Endothelial cell of umbilical vein (primary cell): Measurements from ENCODE around the gene ADNP. TPM values are rescaled to one million over a fixed set of nuclear protein-coding genes. Genes with fewer than 3 reads are reported as not detected.

ENCODE experiments used
- BruUV-seq: library from RNA; stranded (reverse); fragments of 400-500 nt; replicated peaks from 2 replicates; lab custom pipeline; 2021; lab: Mats Ljungman, UMichigan
- CTCF ChIA-PET: fragments of 300-600, 350-600 bp; sonication (Branson Sonifier 250); formaldehyde crosslinking; loops from one replicate; lab custom pipeline; 2021; ENCODE audit warnings: antibody characterized with exemption, inconsistent platforms; lab: Charles Lee
- POLR2A ChIA-PET: fragments of 300-600, 350-600 bp; sonication (Branson Sonifier 250); formaldehyde crosslinking; loops from one replicate; lab custom pipeline; 2021; ENCODE audit warnings: antibody characterized with exemption, inconsistent platforms; lab: Charles Lee
- DNase-seq: peaks from one replicate; pipeline ENCODE4 v3.0.0-alpha.2; 2011; ENCODE audit warnings: low read depth, low spot score
- FAIRE-seq: peaks from 2 replicates; lab custom pipeline; 2011; peaks lifted over from hg19 to GRCh38; lab: Jason Lieb, UNC
- H2AFZ ChIP-seq: 2 replicates; pipeline ENCODE4 v1.6.0; 2012; ENCODE audit warnings: low read depth, low read length, control low read depth, inconsistent platforms
- H3K27ac ChIP-seq: 2 replicates; pipeline ENCODE4 v1.5.1; 2011; ENCODE audit warnings: low read depth, mild to moderate bottlenecking, control low read depth, low read length, moderate library complexity; ENCODE audit not compliant: insufficient read depth
- H3K27me3 ChIP-seq, 2 experiments: 2 replicates each; pipeline versions ENCODE4 v1.6.0 to v1.6.1; 2011; ENCODE audit warnings: low read length in 2 of 2, mixed read lengths in 1 of 2; ENCODE audit not compliant: control insufficient read depth in 2 of 2, insufficient read depth in 2 of 2
- H3K36me3 ChIP-seq, 2 experiments: 2 replicates in 1 of 2; 3 replicates in 1 of 2; pipeline ENCODE4 v1.5.1; 2011; ENCODE audit warnings: low read length in 2 of 2, mild to moderate bottlenecking in 1 of 2, moderate library complexity in 1 of 2; ENCODE audit not compliant: control insufficient read depth in 2 of 2, insufficient read depth in 2 of 2; ENCODE audit errors: extremely low read depth in 1 of 2
- H3K4me1 ChIP-seq: 3 replicates; pipeline ENCODE4 v1.5.1; 2011; ENCODE audit warnings: mild to moderate bottlenecking, low read length; ENCODE audit not compliant: control insufficient read depth, insufficient read depth; ENCODE audit errors: extremely low read depth
- H3K4me2 ChIP-seq: 2 replicates; pipeline ENCODE4 v1.6.1; 2011; ENCODE audit warnings: low read length, control low read depth, mixed read lengths; ENCODE audit not compliant: insufficient read depth
- H3K4me3 ChIP-seq, 3 experiments: fragments of 200-600 bp in 1 of 3; sonication (generic), shearing (Covaris generic) in 1 of 3; replicated peaks in 1 of 3; 2 replicates each; pipeline ENCODE4 v1.5.1; 2011 to 2016; ENCODE audit warnings: control low read depth in 3 of 3, low read length in 3 of 3, mild to moderate bottlenecking in 2 of 3, inconsistent platforms in 1 of 3, low read depth in 1 of 3, moderate library complexity in 1 of 3; ENCODE audit not compliant: insufficient read depth in 1 of 3
- H3K79me2 ChIP-seq: 2 replicates; pipeline ENCODE4 v1.6.0; 2012; ENCODE audit warnings: low read length, inconsistent platforms; ENCODE audit not compliant: control insufficient read depth, insufficient read depth
- H3K9ac ChIP-seq: replicated peaks from 2 replicates; pipeline ENCODE3; 2011; ENCODE audit warnings: low read length, control low read depth; ENCODE audit not compliant: insufficient read depth; ENCODE audit errors: extremely low read depth
- H3K9me1 ChIP-seq: replicated peaks from 3 replicates; pipeline ENCODE4 v1.6.0; 2011; ENCODE audit warnings: mild to moderate bottlenecking, low read length; ENCODE audit not compliant: control insufficient read depth, insufficient read depth; ENCODE audit errors: extremely low read depth
- H3K9me3 ChIP-seq: replicated peaks from 2 replicates; pipeline ENCODE4 v1.5.1; 2012; ENCODE audit warnings: low read length, inconsistent platforms; ENCODE audit not compliant: control insufficient read depth, insufficient read depth
- H4K20me1 ChIP-seq: replicated peaks from 2 replicates; pipeline ENCODE3; 2011; ENCODE audit warnings: mild to moderate bottlenecking, low read length; ENCODE audit not compliant: control insufficient read depth, insufficient read depth; ENCODE audit errors: extremely low read depth
- EZH2 ChIP-seq: IDR thresholded peaks from 2 replicates; pipeline ENCODE4 v1.6.1; 2012; ENCODE audit warnings: borderline replicate concordance, low read depth, mild to moderate bottlenecking, moderate library complexity, low read length, inconsistent platforms; ENCODE audit not compliant: severe bottlenecking
- FOS ChIP-seq: IDR thresholded peaks from 2 replicates; pipeline ENCODE4 v1.6.1; 2011; ENCODE audit warnings: mild to moderate bottlenecking, low read length, moderate library complexity, borderline replicate concordance; ENCODE audit not compliant: insufficient read depth
- GATA2 ChIP-seq: IDR thresholded peaks from 2 replicates; pipeline ENCODE4 v1.7.0; 2011; ENCODE audit warnings: low read depth, mild to moderate bottlenecking, moderate library complexity, mixed read lengths, low read length; ENCODE audit not compliant: insufficient read length, insufficient read depth
- JUN ChIP-seq: IDR thresholded peaks from 2 replicates; pipeline ENCODE4 v1.6.1; 2011; ENCODE audit warnings: borderline replicate concordance, low read depth; ENCODE audit not compliant: insufficient read length, insufficient read depth
- MYC ChIP-seq: IDR thresholded peaks from one replicate; pipeline ENCODE4 v1.6.1; 2011; ENCODE audit warnings: mild to moderate bottlenecking, low read depth, low read length
- POLR2A ChIP-seq: IDR thresholded peaks from 2 replicates; pipeline ENCODE4 v1.6.1; 2012; ENCODE audit warnings: low read depth, mild to moderate bottlenecking, control low read depth, low read length
- POLR2AphosphoS5 ChIP-seq: IDR thresholded peaks from 2 replicates; pipeline ENCODE4 v1.6.1; 2012; ENCODE audit warnings: low read depth, mild to moderate bottlenecking, control low read depth, low read length, moderate library complexity; ENCODE audit not compliant: insufficient read depth
- dilution Hi-C: fragments of 300-500 bp; cut with MboI; formaldehyde crosslinking; loops from one replicate; pipeline ENCODE4 v1.15.0; 2019; ENCODE audit warnings: low sequenced_read_pairs; ENCODE audit not compliant: extremely low pct_ligation_motif_present
- intact Hi-C: fragments of 100-400 bp; cut with micrococcal nuclease; formaldehyde crosslinking; loops from one replicate; pipeline ENCODE4 v1.10.0; 2022
- polyA plus RNA-seq, 4 experiments: library from polyadenylated mRNA; depleted of rRNA in 3 of 4; stranded (reverse) in 3 of 4; unstranded in 1 of 4; fragments of >200 nt; gene quantifications; 2 replicates each; pipeline versions ENCODE4 v1.2.1 to v1.2.3, GENCODE V29; 2011 to 2012; ENCODE audit warnings: missing spikeins in 1 of 4
- total RNA-seq: library from RNA; stranded (reverse); gene quantifications from 2 replicates; pipeline ENCODE4 v1.2.3, GENCODE V29; 2021
- TF ChIP-seq, protein P1 (sequence below), 2 donors: IDR thresholded peaks; 1 replicate in 1 of 2; 2 replicates in 1 of 2; pipeline ENCODE4 v1.5.1; 2011; ENCODE audit warnings: low read length in 2 of 2, mild to moderate bottlenecking in 2 of 2, moderate library complexity in 2 of 2, control low read depth in 1 of 2, inconsistent platforms in 1 of 2, low read depth in 1 of 2; ENCODE audit not compliant: insufficient read depth in 1 of 2; ENCODE audit errors: extremely low read depth in 1 of 2

ADNP gene
- total and polyA plus RNA-seq, 2 donors (not counting 3 experiments of a cell fraction or from before 2014, with no cell fraction given) = 17.8 to 66.0 TPM

DNA sequence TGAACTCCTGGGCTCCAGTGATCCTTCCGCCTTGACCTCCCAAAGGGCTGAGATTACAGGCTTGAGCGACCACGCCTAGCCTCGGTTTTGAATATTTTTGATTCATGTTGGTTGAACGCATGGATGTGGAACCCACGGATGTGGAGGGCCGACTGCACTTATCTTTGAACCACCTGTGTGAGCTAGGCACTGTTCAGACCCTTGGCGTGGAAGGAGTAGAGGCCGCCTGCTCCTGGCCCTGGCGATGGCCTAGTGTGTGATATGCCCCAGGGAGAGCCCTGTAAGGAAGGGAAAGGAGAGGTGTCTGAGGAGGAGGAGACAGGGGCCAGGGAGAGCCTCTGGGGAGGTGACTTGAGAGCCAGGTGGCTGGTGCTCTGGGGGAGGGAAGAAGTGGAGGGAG lies 72.1 kb downstream of the ADNP start:
- Histone ChIP-seq H3K27ac (no peak overlapping the region), H3K27me3 (no peaks in the 10 kb centered on the region), H4K20me1 (no peaks in the 10 kb centered on the region), H3K4me1 (no peaks in the 10 kb centered on the region), H3K9ac (no peak overlapping the region), H3K9me3 (no peaks in the 10 kb centered on the region), H3K4me2 (no peak overlapping the region), H2AFZ (no peak overlapping the region), H3K36me3 (no peaks in the 10 kb centered on the region), H3K79me2 (no peaks in the 10 kb centered on the region), H3K9me1 (no peaks in the 10 kb centered on the region), H3K4me3 (no peak overlapping the region)
- no peak for DNase-seq
- CTCF ChIA-PET = interaction anchor here (0.9 to 1.2 kb wide), 2 partner anchors 10 to 70 kb away, joined by 4 to 7 read pairs; no protein-coding TSS in a partner anchor
- TF ChIP-seq FOS (no peak), POLR2A (no peak), EZH2 (no peak), POLR2AphosphoS5 (no peak), JUN (no peak)
- no peak for FAIRE-seq
- intact Hi-C loops = no loop called here
- no TSS peak for BruUV-seq
- dilution Hi-C loops = no loop called here
- POLR2A ChIA-PET = no interaction called here

DNA sequence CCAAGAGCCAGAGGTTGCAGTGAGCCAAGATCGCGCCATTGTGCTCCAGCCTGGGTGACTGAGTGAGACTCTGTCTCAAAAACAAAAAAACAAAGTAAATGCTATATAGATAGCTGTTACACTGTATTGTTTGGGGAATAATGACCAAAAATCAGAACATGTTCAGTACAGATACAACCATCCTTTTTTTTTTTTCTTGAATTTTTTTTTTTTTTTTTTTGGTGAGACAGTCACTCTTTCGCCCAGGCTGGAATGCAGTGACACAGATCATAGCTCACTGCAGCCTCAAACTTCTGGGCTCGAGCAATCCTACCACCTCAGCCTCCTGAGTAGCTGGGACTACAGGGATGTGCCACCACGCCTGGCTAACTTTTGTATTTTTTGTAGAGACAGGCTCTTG lies 72.7 kb downstream of the ADNP start:
- H3K36me3 ChIP-seq = no peaks in the 10 kb centered on the region
- H3K9ac ChIP-seq = no peak overlapping the region
- H3K4me3 ChIP-seq = no peak overlapping the region
- dilution Hi-C loops = no loop called here
- no peaks in the 10 kb centered on the region for H3K9me1 ChIP-seq
- no peak overlapping the region for H3K4me2 ChIP-seq
- H2AFZ ChIP-seq = no peak overlapping the region
- no peaks in the 10 kb centered on the region for H3K79me2 ChIP-seq
- no peaks in the 10 kb centered on the region for H4K20me1 ChIP-seq
- ChIA-PET POLR2A (no interaction called here), CTCF (interaction anchor here (0.9 to 1.2 kb wide), 2 partner anchors 11 to 71 kb away, joined by 4 to 7 read pairs; no protein-coding TSS in a partner anchor)
- DNase-seq (no peak), FAIRE-seq (no peak)
- H3K27me3 ChIP-seq = no peaks in the 10 kb centered on the region
- H3K4me1 ChIP-seq = no peaks in the 10 kb centered on the region
- H3K27ac ChIP-seq = no peak overlapping the region
- no TSS peak for BruUV-seq
- intact Hi-C loops = no loop called here
- TF ChIP-seq POLR2A (no peak), GATA2 (no peak), MYC (no peak)
- TF ChIP-seq, protein P1, sequence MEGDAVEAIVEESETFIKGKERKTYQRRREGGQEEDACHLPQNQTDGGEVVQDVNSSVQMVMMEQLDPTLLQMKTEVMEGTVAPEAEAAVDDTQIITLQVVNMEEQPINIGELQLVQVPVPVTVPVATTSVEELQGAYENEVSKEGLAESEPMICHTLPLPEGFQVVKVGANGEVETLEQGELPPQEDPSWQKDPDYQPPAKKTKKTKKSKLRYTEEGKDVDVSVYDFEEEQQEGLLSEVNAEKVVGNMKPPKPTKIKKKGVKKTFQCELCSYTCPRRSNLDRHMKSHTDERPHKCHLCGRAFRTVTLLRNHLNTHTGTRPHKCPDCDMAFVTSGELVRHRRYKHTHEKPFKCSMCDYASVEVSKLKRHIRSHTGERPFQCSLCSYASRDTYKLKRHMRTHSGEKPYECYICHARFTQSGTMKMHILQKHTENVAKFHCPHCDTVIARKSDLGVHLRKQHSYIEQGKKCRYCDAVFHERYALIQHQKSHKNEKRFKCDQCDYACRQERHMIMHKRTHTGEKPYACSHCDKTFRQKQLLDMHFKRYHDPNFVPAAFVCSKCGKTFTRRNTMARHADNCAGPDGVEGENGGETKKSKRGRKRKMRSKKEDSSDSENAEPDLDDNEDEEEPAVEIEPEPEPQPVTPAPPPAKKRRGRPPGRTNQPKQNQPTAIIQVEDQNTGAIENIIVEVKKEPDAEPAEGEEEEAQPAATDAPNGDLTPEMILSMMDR (IDR thresholded peaks at IDR 0.05; ENCODE audit: extremely low read depth in 1 of 2, insufficient read depth in 1 of 2, low read depth in 1 of 2, low read length in 2 of 2) = no peak
- H3K9me3 ChIP-seq = no peaks in the 10 kb centered on the region
